ENCODE data around the gene IRX1.

Gene IRX1

GRCh38 chr5:3601061-3601710, 5.6 kb downstream of the IRX1 start:
- DNase-seq, result no peak

GRCh38 chr5:3601911-3602782, 6.5 kb downstream of the IRX1 start:
- no peak for DNase-seq

- no peak for DNase-seq
Measured at GRCh38 chr5:3602785-3603502, 7.3 kb downstream of the IRX1 start.

- DNase-seq, result no peak
Measured at GRCh38 chr5:3604501-3604900, 8.9 kb downstream of the IRX1 start.

- no peak for DNase-seq
Measured at GRCh38 chr5:3605298-3606010, 9.8 kb downstream of the IRX1 start.

- DNase-seq, result no peak
Measured at GRCh38 chr5:3606121-3606831, 10.6 kb downstream of the IRX1 start.

GRCh38 chr5:3607541-3608181, 12.0 kb downstream of the IRX1 start:
- DNase-seq, result no peak

- no peak for DNase-seq
Measured at GRCh38 chr5:3609120-3609681, 13.6 kb downstream of the IRX1 start.

GRCh38 chr5:3612591-3613042, 17.0 kb downstream of the IRX1 start:
- DNase-seq, result no peak

- DNase-seq, result no peak
Measured at GRCh38 chr5:3613726-3614125, 18.1 kb downstream of the IRX1 start.

GRCh38 chr5:3615217-3615616, 19.6 kb downstream of the IRX1 start:
- DNase-seq, result no peak

GRCh38 chr5:3615829-3616228, 20.2 kb downstream of the IRX1 start:
- no peak for DNase-seq

- DNase-seq, result no peak
Measured at GRCh38 chr5:3619579-3619978, 23.9 kb downstream of the IRX1 start.

- DNase-seq, result no peak
Measured at GRCh38 chr5:3622961-3623360, 27.3 kb downstream of the IRX1 start.

GRCh38 chr5:3625626-3626025, 30.0 kb downstream of the IRX1 start:
- DNase-seq, result no peak

- DNase-seq, result no peak
Measured at GRCh38 chr5:3634061-3634460, 38.4 kb downstream of the IRX1 start.

GRCh38 chr5:3639175-3639574, 43.5 kb downstream of the IRX1 start:
- no peak for DNase-seq

- no peak for DNase-seq
Measured at GRCh38 chr5:3642231-3642630, 46.6 kb downstream of the IRX1 start.

- DNase-seq, result no peak
Measured at GRCh38 chr5:3650320-3650719, 54.7 kb downstream of the IRX1 start.

GRCh38 chr5:3650868-3651267, 55.2 kb downstream of the IRX1 start:
- DNase-seq, result no peak

Data from activated effector memory CD4-positive, alpha-beta T cell treated with anti-CD3 and anti-CD28 coated beads, Interleukin-2, amount 50 U/mL, for 16 hours (primary cell).